GM19395 (cell line): ENCODE measurements around the gene GLRA3.
A peak's percentile ranks its signal among the peaks of the same experiment; 100 is the strongest.

ENCODE experiments used
- ATAC-seq: cut with Tn5 transposase; IDR thresholded peaks from one replicate; pipeline ENCODE4 v1.9.1; 2021; ENCODE audit warnings: mild to moderate bottlenecking, moderate library complexity; ENCODE audit not compliant: unreplicated experiment

GLRA3 gene

DNA sequence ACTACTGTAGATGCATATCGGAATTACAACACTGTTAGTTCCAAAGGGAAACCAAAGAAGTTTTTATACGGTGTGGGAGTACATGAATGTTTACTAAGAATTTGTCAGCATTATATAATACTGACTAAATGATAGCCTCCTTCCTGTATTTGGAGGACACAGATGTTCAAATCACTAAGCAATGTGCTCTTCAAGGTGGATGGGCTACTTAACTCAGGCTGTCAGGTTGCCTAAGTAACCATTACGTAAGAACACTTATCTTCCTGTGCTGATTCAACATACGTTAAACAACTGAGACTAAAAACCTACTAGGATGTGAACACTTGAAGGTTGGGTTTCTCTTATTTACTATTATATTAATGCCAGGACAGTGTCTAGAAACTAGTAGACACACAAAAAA lies 224.8 kb downstream of the GLRA3 start:
- ATAC-seq: no peak

DNA sequence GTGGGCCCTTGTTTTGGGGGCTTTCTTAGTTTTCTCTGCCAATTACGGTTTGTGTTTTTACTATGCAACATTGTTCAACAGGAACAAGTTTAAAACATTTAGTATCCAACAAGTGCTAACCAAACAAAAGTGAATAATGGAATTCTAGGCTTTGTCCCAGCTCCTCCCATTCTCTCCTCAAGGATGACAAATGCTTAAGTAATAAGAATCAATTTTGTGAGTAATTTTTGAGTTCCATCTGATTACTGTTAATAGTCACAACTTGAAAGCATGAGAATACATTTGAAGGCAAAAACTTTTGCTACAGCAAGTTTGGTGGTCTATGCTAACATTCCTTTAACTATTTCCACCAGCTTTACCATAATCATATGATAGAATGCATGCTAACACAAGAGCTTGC lies 228.7 kb downstream of the GLRA3 start:
- ATAC-seq: no peak

DNA sequence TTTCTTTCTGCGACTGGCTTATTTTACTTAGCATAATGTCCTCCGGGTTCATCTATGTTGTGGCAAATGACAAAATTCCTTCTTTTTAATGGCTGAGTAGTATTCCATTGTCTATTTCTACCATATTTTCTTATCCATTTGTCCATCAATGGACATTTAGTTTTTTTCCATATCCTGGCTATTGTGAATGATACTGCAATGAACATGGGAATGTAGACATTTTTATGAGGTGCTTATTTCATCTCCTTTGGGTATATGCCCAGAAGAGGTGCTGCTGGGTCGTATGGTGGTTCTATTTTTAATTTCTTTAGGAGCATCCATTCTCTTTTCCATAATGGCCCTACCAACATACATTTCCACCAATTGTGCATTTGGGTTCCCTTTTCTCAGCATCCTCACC lies 230.2 kb downstream of the GLRA3 start:
- no peak for ATAC-seq

DNA sequence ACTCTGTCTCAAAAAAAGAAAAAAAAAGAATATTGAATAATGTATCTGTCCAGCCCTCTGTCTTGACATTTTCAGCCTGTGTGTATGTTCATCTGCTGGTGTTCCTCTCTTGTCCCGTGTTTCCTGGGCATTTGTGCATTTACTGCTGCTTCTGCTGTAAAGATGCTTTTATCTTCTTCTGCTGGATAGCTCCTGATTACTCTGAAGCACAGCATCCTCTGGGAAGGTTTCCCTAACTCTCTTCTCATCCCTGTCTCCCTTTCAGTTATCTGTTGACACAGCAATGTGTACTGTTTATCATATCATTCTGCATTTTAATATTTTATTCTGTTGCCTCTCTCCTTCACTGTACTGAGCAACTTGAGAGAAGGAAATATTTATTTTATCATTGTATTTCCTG lies 232.5 kb downstream of the GLRA3 start:
- no peak for ATAC-seq

DNA sequence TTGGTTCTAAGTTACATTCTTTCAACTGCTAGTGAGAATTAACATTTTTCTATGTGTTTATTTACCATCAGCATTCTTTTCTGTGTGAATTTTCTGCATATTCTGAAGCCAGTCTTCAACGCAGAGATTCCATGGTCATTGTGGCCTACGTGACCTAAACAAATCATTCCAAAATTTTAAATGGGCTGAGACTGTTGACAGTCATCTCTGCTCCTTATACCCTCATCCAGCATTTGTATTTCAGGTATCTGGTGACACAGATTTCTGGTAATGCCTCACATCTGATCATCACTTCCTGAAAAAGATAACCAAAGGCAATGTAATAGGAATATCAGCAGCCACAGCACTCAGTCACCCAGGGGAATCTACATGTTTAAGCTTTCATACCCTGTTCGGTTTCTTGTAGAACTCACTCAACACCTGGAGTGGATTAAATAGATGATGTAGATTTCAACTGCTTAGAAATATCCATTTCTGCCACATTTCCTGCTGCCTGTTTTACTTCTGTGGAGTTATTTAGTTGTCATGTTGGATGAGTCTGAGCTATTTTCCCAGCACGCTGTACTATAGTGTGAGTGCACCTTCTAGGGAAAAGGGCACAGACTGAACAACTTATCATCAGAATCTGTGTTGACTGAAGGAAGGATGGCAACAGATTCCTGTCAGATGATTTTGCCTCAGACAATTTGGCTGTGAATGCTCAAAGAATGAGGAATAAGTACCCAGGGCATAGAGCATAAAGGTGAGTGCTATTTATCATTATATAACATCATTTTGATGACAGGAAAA lies 233.7 kb downstream of the GLRA3 start:
- ATAC-seq: no peak

DNA sequence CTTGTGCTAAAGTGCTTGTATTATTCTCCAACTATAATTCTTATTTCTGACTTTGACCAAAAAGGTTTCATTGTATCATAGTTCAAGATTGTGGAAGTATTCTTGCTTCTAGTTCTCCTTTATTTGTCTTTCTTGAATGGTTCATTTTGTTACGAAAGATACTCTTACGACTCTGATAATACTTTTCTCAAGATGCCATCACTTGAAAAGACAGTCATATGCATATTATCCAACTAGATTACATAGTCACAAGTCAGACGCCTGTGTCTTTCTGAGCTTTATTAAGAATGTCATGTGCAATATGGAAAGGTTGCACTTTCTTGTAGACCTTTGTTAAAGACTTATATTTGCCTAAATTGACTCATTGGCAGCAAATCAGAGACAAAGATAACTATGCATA lies 235.3 kb downstream of the GLRA3 start:
- ATAC-seq: no peak

DNA sequence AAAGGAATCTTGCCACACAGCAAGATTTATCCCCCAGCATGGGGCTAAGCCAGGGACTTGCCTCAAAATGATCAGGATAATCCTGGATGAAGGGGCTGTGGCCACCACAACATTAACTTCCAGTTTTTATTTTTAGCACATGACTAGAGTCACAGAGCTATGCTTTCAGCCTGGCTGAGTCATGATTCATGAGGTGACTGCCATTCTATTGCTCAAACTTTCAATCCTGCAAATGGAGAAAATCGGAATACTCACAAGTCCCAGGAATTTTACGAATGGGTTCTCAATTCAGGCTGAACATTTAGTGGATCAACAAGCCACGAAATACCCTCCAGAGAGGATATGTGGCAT lies 236.1 kb downstream of the GLRA3 start:
- ATAC-seq: no peak

DNA sequence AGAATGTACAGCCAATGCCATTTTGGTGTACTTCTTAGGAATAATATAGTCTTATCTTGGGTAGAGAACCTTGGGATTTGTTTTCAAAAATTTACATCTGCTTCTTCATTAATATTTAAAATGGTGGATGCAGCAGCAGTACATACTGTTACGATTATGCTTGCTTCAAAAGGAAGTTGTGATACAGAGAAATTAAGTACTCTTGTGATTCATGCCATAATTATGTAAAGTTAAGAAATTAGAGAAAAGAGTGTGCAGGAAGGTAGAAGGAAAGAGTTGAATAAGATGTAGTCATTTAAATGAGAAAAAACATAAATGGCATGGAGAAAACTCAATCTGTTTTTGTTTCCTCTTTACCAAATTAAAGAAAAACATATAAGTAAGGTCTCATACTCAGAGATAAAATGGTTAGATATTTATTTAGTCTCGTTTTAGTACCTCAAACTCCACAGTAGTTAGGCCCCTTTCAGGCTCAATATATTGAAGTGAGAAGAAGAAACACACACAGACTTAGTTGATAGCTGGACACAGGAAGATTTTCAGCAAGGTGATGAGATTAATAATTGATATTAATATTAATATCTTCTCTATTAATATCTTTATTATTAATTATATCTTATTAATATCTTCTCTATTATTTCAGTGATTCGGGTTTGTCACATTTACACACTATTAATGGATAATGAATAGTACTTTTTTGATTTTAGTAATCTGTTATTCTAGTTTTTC lies 236.6 kb downstream of the GLRA3 start:
- no peak for ATAC-seq

DNA sequence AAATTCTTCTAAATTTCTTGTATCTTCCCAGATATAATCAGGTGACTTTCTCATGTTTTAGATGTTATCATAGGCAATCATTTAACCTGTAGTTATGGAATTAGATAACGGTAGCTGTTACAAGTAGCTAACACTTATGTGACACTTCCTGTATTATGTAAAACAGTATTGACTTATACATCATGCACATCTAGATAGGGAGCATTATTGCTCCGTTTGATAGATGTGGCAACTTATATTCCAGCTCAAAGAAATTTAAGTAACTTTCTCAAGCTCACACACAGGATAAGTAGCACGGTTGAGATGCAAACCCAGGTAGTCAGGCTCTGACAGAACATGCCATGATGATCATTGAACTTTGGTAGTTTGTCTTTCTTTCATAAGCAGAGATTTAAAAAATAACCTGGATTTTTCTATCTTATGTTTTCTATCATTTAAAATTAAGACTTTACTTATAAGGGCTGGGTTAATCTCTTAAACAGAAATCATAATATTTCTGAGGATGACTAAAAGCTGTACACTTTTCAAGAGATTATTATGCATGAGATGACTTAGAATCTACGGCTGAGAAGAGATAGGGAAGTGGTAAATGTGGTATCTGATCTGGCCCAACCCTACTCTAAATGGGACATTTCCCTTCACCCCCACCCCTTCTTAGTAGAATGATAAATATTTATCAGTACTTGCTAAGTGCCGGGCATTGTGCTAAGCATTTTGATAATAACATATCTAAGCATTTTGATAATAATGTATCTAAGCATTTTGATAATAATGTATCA lies 237.6 kb downstream of the GLRA3 start:
- ATAC-seq: peak; percentile 94

DNA sequence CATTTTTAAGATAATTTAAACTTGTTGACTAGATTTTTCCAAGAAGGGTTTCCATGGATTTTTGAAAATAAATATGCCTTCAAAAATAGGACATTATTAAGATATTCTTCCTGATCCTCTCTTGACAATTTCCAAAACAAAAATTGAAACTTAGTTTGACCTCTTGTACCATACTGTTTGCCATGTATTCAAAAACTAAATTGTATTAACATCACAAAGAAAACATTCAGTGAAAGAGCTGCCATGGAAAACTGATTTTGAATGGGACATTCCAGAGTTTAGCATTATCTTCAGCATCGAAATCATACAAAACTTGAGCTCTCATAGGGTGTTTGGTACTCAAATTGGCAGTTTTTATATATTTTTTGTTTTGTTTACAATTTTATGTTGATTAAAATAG lies 238.7 kb downstream of the GLRA3 start:
- ATAC-seq: no peak
